Activated CD4-positive, alpha-beta T cell treated with anti-CD3 and anti-CD28 coated beads, Interleukin-2, amount 50 U/mL, for 4 hours (primary cell): ENCODE data around the gene CHMP2A.
A peak's percentile ranks its signal among the peaks of the same experiment; 100 is the strongest.

Source experiments
- DNase-seq, 2 experiments: peaks; one replicate each; pipeline ENCODE4 v3.0.0-alpha.2; 2020

The CHMP2A gene

DNA sequence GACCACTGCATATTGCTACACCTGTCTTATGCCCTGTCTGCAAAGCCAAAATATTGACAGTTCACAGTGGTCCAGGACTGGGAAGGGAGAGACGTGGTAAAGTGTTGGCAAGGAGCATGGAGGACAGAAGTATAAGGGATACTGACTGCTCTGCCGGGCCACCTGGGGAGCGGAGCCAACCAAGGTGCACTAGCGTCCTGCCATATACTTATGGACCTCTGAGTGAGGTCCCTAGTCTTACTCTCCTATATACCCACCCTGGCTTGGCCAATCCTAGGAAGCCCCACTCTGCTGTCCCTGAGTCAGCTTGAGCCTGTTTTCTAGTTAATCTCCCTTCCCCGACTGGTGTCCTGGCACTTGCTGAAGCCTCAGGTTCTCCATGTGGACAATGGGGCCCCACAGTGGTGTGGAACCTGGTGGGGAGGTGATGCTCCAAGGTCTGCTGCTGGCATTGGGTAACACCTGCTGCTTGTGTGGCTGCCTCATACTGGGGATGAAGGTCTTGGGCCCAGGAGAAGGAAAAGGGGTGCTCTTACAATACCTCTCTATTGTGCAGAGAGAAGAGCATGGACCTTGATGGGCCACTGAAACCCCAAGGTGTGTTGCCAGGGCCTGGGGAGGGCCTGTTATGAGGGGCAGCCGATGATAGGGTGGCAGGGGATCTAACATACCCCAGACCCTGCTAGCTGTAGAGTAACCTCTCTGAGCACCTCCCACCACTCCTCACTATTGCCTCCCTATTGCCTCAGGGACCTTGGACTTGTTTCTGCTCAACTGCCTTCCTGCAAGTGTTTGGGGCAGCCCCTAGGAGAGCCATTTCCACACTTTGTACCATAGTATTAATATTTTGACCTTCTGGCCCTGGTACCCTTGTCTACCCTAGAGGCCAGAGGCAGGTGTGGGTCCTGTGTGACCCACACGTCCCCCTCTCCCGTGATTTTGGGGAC is 17.8 kb downstream of the CHMP2A start:
- DNase-seq, result no peak

DNA sequence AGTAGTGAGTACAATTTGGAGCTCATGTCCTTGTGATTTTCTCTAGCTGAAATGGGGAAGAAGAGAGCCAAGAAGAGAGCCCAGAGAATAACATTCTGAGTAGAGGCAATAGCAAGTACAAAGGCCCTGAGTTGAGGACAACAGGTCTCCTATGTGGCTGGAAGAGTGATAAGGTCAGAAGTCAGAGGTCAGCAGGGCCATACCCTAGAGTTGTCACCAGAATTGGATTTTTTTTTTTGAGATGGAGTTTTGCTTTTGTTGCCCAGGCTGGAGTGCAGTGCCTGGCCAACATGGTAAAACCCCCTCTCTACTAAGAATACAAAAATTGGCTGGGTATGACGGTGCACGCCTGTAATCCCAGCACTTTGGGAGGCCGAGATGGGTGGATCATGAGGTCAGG is 19.0 kb downstream of the CHMP2A start:
- DNase-seq, result no peak

DNA sequence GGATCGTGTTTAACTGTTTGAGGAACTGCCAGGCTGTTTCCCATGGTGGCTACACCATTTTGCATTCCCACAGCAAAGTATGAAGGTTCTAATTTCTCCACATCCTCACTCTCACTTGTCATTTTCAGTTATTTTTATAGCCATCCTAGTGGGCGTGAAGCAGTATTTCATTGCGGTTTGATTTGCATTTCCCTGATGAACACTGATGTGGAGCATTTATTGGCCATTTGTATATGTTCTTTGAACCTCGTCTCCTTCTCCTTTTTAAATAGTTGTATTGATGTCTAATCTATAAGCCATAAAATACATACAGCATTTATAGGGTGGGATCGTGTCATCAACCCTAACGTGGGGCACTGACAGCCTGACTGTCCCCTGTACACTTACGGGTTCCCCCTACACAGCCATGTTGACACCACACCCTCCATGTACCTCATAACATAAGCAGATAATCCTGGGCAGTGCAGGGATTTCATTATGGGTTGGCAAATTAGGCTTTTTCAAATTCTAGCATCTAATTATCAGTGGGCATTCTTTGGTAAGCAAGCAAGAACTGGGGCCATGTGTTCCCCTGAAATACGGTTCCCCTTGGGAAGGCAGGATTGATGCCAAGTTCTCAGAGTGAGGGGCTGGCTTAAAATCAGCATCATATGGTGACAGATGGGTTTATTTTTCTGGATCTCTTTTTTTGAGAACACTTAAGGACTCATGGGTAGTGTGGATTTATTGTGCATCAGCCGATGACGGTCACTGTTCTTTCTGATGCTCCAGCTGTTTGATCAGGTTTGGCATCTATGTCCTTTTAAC is 23.7 kb downstream of the CHMP2A start:
- DNase-seq, result no peak

DNA sequence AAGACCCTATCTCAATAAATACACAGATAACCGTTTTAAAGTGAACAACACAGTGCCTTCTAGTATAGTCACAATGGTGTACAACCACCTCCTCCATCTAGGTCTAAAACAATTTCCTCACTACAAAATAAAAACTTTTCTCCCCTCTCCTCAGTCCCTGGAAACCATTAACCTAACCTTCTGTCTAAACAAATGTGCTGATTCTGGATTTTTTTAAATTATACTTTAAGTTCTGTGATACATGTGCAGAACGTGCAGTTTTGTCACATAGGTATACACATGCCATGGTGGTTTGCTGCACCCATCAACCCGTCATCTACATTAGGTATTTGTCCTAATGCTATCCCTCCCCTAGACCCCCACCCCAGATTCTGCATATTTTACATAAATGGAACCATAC is 25.5 kb downstream of the CHMP2A start:
- DNase-seq, result no peak

DNA sequence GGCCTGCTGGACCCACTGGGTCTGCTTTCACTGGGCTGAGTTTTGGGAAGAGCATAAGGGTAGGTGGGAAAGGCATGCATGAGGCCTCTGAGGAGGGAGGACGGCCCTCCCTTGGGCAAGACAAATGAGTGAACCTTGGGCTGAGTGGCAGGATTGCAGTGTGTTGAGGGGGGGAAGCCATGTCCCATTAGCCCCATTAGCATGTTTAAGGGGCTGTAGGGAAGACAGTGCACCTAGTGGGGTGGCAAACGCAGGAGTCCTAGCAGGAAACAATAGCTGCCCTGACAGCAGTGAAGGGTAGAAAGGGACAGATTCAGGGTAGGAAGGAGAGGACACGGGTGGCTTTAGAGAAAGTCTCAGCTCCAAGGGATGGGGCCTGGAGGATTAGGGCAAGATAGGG is 32.2 kb downstream of the CHMP2A start:
- no peak for DNase-seq

DNA sequence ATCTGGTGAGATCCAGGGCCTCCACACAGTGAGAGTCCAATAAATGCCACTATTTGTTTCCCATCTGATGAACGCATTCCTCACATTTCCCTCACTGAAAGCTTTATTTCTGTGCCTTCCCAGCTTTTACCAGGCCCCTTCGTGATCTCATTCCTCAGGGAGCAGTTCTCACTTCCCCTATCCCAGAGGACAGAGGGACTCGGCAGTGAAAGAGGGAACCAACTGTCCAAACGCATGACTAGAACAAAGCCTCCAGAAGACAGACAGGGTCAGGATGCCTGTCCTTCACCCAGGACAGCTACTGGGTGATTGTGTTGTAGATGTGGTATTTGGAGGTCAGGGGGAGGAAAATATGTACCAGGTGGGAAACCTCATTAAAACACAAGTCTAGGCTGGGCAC is 33.3 kb downstream of the CHMP2A start:
- no peak for DNase-seq

DNA sequence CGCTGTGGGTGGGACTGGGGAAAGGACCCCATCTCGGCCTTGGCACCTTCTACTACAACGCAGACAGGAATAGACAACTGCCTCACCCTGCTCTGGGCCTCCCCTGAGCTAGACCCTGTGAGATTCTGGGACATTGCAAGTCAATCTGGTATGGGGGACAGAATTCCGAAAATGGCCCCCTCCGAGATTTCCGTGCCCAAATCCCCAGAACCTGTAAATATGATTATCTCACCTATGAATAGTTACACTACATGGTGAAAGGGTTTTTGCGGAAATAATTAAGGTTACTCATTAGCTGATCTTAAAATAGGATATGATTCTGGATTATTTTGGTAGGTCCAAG is 34.7 kb downstream of the CHMP2A start:
- no peak for DNase-seq

DNA sequence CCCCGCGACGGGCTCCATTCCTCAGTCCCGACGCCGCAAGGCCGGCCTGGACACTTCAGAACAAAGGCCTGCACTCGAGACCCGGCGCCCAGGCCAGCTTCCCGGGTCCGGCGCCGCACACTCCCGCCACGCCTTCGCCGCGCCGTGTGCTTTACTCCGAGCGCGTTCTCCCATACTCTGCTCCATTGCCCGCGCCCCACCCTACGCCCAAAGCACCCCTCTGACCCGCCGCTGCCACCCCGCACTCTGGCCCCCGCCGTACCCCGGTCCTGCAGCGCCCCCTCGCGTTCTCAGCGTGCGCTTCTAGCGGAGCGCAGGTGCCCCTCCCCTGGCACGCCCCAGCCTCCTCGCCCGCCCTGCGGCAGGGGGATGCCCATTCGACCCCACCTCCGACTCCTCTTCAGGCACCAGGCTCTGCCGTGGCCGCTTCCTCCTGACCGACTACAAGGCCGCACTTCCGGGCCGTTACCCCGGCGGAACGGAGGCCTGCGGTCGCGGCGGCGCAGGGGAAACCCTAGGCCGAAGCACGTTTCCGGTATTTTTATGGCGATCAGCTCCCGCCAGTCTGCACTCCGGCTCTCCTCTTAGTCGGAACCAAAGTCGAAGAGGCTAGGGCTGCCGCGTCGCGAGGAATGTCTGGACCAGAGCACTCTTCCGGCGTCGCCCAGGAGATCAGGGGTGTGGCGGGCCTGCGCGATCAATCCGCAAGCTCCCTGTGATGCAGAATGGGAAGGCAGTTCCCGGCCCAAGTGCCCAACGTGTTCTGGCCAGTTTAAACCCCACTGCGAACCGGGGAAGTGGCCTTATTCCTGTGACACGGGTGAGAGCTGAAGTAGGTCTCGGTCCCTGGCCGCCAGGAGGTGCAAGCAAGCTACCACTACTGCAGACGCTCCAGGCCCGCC is 35.3 kb downstream of the CHMP2A start, which contains the start of gene ZBTB45:
TSS of gene ZBTB45 (minus strand) at position 456 of the 902 bp plus-strand sequence. CDS start 2,137 bp downstream, outside the sequence.
- peak; percentile 78 to 81 for DNase-seq

DNA sequence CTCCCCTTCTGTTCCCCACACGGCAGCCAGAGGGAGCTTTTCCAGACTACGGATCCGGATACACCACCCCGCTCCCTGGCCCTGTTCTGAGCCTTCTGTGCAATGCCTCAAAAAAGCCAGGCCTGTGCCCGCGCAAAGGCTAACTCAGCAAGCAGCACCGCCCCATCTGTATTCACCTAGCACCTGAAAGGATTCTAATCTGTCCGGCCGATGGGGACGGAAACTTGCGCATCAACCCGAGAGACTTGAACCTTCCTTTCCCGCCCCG is 35.9 kb downstream of the CHMP2A start:
- peak; percentile 34 to 46 for DNase-seq

DNA sequence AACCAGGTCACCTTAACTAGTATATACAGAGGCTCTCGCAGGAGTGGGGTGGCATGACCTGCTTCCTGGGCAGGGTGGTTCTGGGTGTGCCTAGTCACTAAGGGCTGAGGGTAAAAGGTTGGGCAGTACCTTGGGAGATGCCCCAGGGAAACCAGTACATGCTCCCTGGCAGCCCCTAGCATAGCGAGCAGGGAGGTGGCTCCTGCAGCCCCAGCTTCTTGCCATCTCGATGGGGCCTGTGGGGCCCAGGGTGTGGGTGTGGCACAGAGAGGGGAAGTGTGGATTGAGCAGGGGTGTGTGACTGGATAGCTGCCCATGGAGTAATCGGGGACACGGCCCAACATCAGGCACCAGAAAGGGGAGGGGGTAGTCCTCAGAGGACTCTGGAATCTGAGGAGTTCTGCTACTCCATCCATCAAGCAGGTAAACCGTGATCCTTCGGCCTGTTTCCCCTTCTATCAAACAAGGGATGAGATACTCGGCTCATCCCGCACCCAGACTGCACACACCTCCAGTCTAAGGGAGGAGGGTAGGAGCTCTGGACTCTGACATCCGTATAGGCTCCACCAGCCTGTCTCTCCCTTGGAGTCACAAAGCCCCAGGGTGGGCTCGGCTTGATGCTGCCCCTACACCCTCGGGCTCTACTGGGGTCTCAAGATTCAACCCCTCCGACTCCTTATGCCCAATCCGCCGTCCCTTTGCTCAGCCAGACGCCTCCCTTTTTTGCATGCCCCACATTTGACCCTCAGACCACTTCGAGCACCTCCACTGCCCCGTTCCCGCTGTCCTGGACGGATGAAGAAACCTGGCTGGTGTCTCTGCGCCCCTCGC is 36.4 kb downstream of the CHMP2A start:
- no peak for DNase-seq

DNA sequence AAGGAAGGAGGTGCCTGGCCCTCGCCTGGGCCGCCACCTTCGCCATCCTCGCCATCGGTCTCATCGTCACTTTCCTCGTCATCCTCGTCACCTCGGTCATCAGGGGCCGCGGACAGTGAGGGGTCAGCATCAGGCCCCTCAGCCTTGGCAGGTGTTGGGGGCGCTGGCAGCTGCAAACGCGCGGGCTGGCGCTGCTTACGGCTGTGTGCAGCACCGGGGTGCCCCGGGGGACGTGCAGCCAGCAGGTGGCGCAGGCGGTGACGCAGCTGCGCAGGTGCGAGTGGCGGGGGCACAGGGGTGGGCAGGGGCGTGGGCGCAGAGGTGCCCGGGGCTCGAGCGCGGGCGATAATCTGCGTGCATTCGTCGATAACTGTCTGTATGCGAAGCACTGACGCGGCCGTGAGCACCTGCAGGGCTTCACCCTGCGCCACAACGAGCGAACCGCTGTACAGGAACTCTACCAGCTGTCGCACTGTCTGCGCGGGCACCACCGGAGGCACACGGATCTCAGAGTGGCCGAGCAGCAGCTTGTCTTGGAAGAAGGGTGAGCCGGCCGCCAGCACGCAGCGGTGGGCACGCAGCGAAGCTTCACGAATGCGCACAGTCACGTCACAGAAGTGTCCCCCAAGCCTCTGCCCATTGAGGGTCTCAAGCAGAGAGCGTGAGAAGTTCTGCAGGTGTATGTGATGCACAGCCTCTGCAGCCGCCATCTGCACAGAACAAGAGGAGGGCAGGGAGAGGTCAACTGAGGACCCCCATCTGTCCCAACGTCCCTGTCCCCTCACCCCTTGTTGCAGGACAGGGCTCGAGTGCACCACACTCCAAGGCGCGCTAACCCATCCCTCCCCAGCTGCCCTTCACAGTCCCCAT is 37.7 kb downstream of the CHMP2A start:
- DNase-seq, result no peak

DNA sequence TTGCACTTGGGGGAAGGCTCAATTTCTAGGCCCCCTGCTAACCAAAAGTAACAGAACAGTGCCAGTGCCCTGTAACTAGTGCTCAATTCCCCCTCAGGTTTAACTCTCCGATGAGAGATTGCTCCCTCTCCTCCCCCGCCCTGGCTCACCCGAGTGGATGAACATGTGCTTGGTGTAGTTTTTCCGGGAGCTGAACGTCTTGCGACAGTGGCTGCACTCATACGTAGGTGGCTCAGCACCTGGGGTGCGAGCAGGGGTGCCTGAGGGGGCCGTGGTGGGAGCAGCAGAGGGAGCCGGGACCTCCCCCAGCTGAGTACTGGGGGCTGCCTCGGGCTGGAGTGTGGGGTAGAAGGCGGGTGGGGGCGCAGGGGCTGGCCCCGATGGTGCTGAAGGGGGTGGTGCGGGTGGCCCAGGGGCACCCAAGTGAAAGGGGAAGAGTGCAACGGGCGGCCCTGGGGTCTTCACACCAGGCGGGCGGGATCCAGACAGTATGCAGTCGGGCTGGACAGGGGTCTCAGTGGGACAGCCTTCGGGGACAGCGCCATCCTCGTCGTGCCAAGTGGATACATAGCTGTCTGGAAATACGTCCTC is 38.6 kb downstream of the CHMP2A start:
- no peak for DNase-seq

DNA sequence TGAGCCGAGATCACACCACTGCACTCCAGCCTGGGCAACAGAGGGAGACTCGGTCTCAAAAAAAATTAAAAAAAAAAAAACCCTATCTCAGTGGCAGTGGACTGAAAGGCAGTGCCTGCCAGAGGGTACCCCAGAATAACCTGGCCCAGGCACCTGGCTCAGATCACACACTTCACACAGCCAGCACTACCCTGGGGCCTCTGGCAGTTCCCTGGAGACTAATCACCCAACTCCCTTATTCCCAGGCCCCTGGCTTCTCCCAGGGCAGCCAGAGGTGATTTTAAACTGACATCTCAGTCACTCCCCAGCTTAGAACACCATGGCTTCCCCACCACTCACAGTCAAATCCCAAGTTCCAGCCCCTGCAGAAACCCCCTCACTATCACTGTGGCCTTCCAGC is 39.6 kb downstream of the CHMP2A start:
- DNase-seq, result no peak

DNA sequence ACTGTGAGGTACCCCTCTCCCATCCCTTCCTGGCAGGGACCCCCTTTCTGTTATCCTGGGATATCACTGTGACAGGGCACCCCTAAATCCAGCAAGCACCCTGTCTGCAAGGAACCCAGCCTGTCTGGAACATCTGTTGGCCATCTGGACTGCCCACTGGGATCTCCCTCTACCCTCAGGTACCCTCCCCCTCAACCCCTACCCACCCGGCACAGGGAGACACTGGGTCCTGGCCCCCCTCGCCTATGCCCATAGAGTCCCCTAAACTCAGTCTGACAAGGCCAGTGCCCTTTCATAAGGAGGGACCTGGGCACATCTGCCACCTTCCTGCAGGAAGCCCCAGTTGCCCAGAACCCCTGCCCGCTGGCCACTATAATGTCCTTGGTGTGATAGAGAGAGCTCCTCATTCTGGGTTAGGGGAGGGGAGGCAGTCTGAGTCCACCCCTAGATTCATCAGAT is 40.3 kb downstream of the CHMP2A start:
- DNase-seq, result no peak

DNA sequence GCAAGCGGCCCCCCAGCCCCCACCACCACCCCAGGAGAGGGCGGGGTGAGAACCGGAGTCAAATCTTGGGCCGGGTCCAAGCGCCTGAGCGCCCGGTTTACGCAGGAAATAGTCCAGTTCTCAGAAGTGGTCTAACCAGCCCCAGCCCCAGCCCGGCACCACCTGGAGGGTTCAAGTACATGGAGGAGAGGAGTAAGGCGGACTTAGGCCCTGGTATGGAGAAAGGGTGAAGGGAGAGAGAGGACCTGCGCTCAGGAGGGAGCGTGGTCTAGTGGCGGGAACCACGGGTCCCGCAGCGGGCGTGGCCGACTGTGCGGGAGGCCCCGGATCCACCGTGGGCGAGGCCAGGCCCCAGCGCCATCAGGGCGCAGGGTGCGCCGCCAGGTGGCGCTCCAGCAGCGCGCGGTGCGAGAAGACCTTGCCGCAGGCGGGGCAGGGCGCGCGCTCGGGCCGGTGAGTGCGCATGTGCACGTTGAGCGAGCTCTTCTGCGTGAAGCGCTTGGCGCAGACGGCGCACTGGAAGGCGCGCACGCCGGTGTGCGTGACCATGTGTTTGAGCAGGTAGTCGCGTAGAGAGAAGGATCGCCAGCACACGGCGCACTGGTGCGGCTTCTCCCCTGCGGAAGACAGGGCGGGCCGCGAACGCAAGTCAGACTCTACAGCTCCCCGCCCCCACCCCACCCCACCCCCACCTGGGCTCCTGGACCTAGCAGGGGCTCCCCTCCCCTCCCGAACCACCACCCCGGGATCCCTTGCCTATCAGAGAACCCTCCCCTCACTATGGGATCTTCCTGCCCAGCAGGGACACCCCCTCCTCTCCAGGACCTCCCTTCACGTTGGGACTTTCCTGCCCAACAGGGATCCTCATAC is 41.0 kb downstream of the CHMP2A start:
- DNase-seq, result peak; percentile 88 to 92

DNA sequence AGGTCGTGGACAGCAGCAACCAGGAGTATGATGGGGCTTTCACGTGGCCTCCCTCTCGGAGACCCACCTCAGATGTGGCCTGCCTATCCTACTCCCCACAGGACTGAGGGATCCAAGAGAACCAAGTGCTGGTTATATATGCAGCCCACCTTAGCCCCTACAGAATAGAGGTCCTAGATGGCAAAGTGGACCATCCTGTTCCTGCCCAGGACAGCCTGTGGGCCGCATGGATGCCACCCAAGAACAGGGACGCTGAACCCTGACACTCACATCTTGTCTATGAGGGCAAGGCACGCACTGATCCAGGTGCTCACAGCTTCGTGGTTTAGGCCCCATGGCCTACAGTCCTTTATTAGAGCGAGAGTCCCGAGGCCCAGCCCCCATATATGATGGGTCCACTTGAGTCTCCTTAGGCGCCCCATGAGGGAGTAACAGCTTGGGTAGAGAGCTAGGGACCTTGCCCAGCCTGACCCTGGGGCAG is 41.7 kb downstream of the CHMP2A start:
- DNase-seq, result no peak

DNA sequence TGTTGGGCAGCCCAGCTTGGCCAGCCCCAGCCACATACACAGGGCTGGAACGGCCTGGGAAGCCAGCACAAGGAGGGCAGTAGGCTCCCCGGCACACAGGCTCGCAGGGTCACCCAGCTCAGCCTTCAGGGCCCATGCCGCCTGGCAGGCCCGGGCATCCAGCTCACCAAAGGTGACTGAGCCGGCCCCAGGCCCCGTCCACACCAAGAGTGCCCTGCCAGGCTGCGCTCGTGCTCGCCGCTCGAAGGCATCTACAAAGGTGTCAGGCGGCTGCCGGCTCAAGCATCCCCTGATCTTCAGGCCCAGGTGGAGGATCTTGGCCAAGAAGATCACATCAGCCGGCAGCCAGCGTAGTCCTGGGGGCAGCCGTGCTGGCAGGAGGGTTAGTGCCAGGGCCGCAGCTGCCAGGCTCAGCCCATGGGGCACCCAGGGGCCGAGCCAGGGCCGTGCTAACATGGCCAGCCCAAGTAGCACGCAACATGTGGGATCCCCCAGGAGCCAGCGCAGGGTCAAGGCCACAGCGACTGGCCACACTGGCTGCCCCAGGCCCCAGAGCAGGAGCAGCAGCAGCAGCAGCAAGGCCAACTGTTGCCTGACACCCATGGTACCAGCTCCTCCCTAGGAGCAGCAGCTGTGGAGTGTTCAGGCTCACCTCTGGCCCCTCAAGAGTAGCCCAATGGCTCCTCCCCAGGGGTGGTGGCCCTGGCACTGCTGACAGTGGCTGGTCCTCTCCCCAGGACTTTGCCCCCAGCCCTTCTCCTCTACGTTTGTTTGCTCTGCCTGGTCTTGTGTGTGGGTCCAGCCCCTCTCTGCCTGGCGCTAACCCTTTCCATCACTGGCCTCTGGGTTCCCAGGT is 43.3 kb downstream of the CHMP2A start, which contains the start of gene SLC27A5:
TSS of gene SLC27A5 (minus strand) at position 640 of the 856 bp plus-strand sequence. CDS start at position 603, 37 bp downstream.
- no peak for DNase-seq
